Measurements from ENCODE around the gene CHCHD2. TPM values are rescaled to one million over a fixed set of nuclear protein-coding genes. Genes with fewer than 3 reads are reported as not detected.
"Not testable (repeated sequence)": the region's sequence is repeated elsewhere in the genome, so short reads cannot be mapped to it uniquely, and the experiment has no call there.

CHCHD2 gene
- total RNA-seq (2022): 564 and 712 TPM in 2 replicates
- percentile 96 among the genes with signal in this experiment for Bru-seq, nascent RNA
- percentile 97 among the genes with signal in this experiment for BruChase-seq, experiment 1, labeled RNA remaining after a 6-hour chase
- percentile 93 among the genes with signal in this experiment for BruChase-seq, experiment 2, labeled RNA remaining after a 2-hour chase
- long read RNA-seq, transcript CHCHD2-201 (4 exons, 901 nt): major isoform, 693 of 757 reads
- long read RNA-seq, partial matches to known transcripts: 47 of 757 reads
- long read RNA-seq, other reads (novel, unspliced or antisense): 16 of 757 reads

DNA sequence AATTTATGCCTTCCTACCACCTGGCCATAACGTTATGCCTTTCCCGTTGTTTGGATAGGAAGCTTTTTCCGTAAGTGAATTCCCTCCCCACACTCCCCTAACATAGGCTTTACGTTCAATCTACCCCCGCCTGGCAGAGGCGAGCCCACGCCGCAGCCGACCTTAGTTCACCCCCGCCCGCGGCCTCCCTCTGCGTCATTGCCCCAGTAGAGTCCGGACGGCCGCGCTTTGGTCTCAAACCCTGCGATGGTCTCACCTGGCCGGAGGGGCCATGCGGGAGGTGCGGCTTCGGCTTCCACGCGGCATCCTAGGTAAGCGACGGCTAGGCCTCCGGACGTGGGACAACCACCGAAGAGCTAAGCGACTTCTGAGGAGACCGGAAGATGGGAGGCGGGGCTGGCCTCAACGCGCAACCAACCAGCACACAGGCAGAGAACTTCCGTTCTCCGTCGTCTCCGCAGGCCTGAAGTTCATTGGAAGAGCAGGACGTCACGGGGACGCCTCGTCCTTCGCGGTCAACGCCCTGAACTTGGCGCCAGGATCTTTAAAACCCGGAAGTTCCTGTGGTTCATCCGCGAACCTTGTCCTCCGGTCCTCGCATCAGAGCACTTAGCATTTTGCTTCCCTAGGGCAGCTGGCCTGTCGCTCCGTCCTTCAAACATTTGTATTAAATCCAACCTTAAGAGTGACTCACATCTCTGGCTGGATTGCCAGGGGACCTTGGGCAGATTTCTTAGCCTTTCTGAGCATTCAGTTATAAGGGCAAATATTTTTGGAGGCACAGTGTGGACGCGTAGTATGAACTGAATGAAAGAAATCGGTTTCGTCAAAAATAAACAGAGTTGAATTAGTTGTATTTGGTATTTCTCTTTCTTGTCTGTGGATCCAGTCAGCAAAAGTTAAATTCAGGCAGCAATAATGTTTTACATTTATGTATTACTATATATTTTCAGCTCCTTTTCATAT is at the start of gene CHCHD2:
Gene CHCHD2, minus strand, starts transcription at position 369 of the 966 bp plus-strand sequence. Its CDS starts 63 bp downstream, at position 306.
- Mint-ChIP-seq H3K9me3 (ENCODE audit: unreplicated experiment) (no peaks in the 10 kb centered on the region), H3K4me3 (ENCODE audit: unreplicated experiment) (peak within 1 kb of the TSS; percentile 99), H3K27me3 (ENCODE audit: insufficient read depth, unreplicated experiment) (no peaks in the 10 kb centered on the region), H3K27ac (ENCODE audit: low read depth, unreplicated experiment) (peak within 1 kb of the TSS; percentile 99), H3K4me1 (ENCODE audit: insufficient read depth, unreplicated experiment) (no peaks in the 10 kb centered on the region), H3K36me3 (ENCODE audit: insufficient read depth, unreplicated experiment) (peaks cover 40% of the 10 kb centered on the region)
- peak; percentile 98 for DNase-seq (ENCODE audit: unreplicated experiment)
- no peak for TF ChIP-seq CTCF (IDR thresholded peaks at IDR 0.05; ENCODE audit: unreplicated experiment)
- CTCF ChIA-PET: interaction anchor here (0.6 to 1.1 kb wide), 3 partner anchors 14 to 458 kb away, joined by 3 to 4 read pairs (median 3); partner anchors contain the start of gene PHKG1
- POLR2A ChIA-PET: interaction anchor here (0.6 to 2.4 kb wide), 21 partner anchors 8 to 740 kb away, joined by 3 to 22 read pairs (median 3); partner anchors contain the start of genes CCT6A, PHKG1, PSPH and SUMF2
- intact Hi-C loops (cut with micrococcal nuclease): no loop called here
- TSS peak; percentile 94 for BruUV-seq (replicated peaks)

DNA sequence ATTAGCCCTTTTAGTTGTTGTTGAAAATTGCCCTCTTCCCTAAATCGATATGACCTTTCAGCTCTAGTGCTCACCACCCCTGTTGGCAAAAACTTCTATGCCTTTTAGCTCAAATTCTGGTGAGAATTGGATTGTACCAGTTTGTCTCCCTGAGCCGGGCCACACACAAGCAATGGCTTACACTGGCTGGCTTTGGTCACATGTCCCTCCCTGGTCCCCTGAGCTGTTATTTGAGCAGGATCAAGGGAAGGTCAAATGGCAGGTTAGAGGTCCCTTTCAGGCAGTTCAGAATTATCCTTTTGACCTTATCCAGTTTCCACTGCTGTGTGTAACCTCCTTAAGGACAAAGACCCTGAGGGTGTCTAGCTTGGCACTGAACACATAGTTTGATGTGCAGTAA is 24.8 kb upstream of the CHCHD2 start:
- H3K9me3 Mint-ChIP-seq (ENCODE audit: unreplicated experiment); intact Hi-C loops (cut with micrococcal nuclease); H3K36me3 Mint-ChIP-seq (ENCODE audit: insufficient read depth, unreplicated experiment); H3K4me1 Mint-ChIP-seq (ENCODE audit: insufficient read depth, unreplicated experiment); H3K4me3 Mint-ChIP-seq (ENCODE audit: unreplicated experiment); CTCF ChIA-PET; POLR2A ChIA-PET; H3K27ac Mint-ChIP-seq (ENCODE audit: low read depth, unreplicated experiment); DNase-seq (ENCODE audit: unreplicated experiment); BruUV-seq (replicated peaks); H3K27me3 Mint-ChIP-seq (ENCODE audit: insufficient read depth, unreplicated experiment): not testable (repeated sequence)

GRCh38 chr7:56127241-56127975 is 21.1 kb upstream of the CHCHD2 start:
- H3K27ac Mint-ChIP-seq (ENCODE audit: low read depth, unreplicated experiment): no peak overlapping the region
- no peaks in the 10 kb centered on the region for H3K36me3 Mint-ChIP-seq (ENCODE audit: insufficient read depth, unreplicated experiment)
- TF ChIP-seq CTCF (IDR thresholded peaks at IDR 0.05; ENCODE audit: unreplicated experiment): no peak
- POLR2A ChIA-PET: no interaction called here
- CTCF ChIA-PET: no interaction called here
- no peaks in the 10 kb centered on the region for H3K27me3 Mint-ChIP-seq (ENCODE audit: insufficient read depth, unreplicated experiment)
- no peak overlapping the region for H3K4me3 Mint-ChIP-seq (ENCODE audit: unreplicated experiment)
- no TSS peak for BruUV-seq (replicated peaks)
- no peaks in the 10 kb centered on the region for H3K9me3 Mint-ChIP-seq (ENCODE audit: unreplicated experiment)
- H3K4me1 Mint-ChIP-seq (ENCODE audit: insufficient read depth, unreplicated experiment): no peaks in the 10 kb centered on the region
- no peak for DNase-seq (ENCODE audit: unreplicated experiment)
- intact Hi-C loops (cut with micrococcal nuclease): no loop called here

- no peak for DNase-seq (ENCODE audit: unreplicated experiment)
- BruUV-seq (replicated peaks): no TSS peak
- no peak overlapping the region for H3K27ac Mint-ChIP-seq (ENCODE audit: low read depth, unreplicated experiment)
- H3K9me3 Mint-ChIP-seq (ENCODE audit: unreplicated experiment): peaks cover 5% of the 10 kb centered on the region
- H3K4me1 Mint-ChIP-seq (ENCODE audit: insufficient read depth, unreplicated experiment): no peaks in the 10 kb centered on the region
- no peaks in the 10 kb centered on the region for H3K27me3 Mint-ChIP-seq (ENCODE audit: insufficient read depth, unreplicated experiment)
- no peak overlapping the region for H3K4me3 Mint-ChIP-seq (ENCODE audit: unreplicated experiment)
- intact Hi-C loops (cut with micrococcal nuclease): no loop called here
- H3K36me3 Mint-ChIP-seq (ENCODE audit: insufficient read depth, unreplicated experiment): no peaks in the 10 kb centered on the region
- POLR2A ChIA-PET: no interaction called here
- no peak for TF ChIP-seq CTCF (IDR thresholded peaks at IDR 0.05; ENCODE audit: unreplicated experiment)
- CTCF ChIA-PET: no interaction called here
Measured at GRCh38 chr7:56125831-56126230, 19.6 kb upstream of the CHCHD2 start.
